Bronchial epithelial cell (primary cell): ENCODE results near the gene NUP50. TPM values are rescaled to one million over a fixed set of nuclear protein-coding genes. Genes with fewer than 3 reads are reported as not detected.

Source experiments
- DNase-seq: peaks from one replicate; pipeline ENCODE4 v3.0.0-alpha.2; 2010; ENCODE audit warnings: low read depth
- FAIRE-seq: peaks from 2 replicates; lab custom pipeline; 2011; peaks lifted over from hg19 to GRCh38; lab: Jason Lieb, UNC
- H3K27me3 ChIP-seq: 2 replicates; pipeline ENCODE4 v1.5.1; 2011; ENCODE audit warnings: low read length; ENCODE audit not compliant: control insufficient read depth, insufficient read depth
- H3K36me3 ChIP-seq: 2 replicates; pipeline ENCODE4 v1.5.1; 2011; ENCODE audit warnings: low read length; ENCODE audit not compliant: control insufficient read depth, insufficient read depth
- H3K4me3 ChIP-seq: 2 replicates; pipeline ENCODE4 v1.5.1; 2011; ENCODE audit warnings: mild to moderate bottlenecking, low read depth, low read length, control low read depth
- total RNA-seq: library from RNA; depleted of rRNA; stranded (reverse); fragments of >200 nt; gene quantifications from 2 replicates; pipeline ENCODE4 v1.2.1, GENCODE V29; 2014
- TF ChIP-seq, protein P1 (sequence below): IDR thresholded peaks from 2 replicates; pipeline ENCODE4 v1.5.1; 2011; ENCODE audit warnings: mild to moderate bottlenecking, moderate library complexity, low read length, control low read depth, inconsistent platforms; ENCODE audit not compliant: insufficient read depth, severe bottlenecking

NUP50 gene
- total RNA-seq, 1 donor from 2014 or later = 74.2 TPM

GRCh38 chr22:45181766-45182165 is 18.0 kb downstream of the NUP50 start:
- Histone ChIP-seq H3K36me3 (peaks cover 18% of the 10 kb centered on the region), H3K4me3 (no peak overlapping the region), H3K27me3 (no peaks in the 10 kb centered on the region)
- DNase-seq = no peak
- FAIRE-seq = no peak
- TF ChIP-seq, protein P1, sequence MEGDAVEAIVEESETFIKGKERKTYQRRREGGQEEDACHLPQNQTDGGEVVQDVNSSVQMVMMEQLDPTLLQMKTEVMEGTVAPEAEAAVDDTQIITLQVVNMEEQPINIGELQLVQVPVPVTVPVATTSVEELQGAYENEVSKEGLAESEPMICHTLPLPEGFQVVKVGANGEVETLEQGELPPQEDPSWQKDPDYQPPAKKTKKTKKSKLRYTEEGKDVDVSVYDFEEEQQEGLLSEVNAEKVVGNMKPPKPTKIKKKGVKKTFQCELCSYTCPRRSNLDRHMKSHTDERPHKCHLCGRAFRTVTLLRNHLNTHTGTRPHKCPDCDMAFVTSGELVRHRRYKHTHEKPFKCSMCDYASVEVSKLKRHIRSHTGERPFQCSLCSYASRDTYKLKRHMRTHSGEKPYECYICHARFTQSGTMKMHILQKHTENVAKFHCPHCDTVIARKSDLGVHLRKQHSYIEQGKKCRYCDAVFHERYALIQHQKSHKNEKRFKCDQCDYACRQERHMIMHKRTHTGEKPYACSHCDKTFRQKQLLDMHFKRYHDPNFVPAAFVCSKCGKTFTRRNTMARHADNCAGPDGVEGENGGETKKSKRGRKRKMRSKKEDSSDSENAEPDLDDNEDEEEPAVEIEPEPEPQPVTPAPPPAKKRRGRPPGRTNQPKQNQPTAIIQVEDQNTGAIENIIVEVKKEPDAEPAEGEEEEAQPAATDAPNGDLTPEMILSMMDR = no peak

DNA sequence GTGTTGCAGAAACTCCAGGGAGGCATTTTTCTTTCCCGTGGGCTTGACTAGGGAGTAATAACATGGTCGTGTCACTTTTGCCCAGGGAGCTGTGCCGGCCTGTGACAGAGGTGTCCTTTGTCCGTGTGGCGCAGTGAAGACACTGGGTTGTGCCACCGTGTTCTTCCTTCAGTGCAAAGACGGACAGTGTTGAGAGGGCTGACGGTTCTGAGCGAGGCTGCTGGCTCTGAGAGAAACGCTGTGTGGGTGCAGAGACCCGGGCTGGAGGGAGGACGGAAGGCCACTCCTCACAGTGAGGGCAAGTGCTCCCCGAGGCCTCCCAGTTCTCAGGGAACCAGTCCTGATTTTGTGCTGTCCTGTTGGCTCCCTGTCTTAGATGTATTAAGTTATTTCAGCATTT is 20.2 kb downstream of the NUP50 start:
- FAIRE-seq (peak; percentile 13), DNase-seq (no peak)
- H3K36me3 ChIP-seq = peaks cover 16% of the 10 kb centered on the region

GRCh38 chr22:45185718-45186514 is 22.2 kb downstream of the NUP50 start:
- DNase-seq (peak; percentile 20), FAIRE-seq (no peak)
- Histone ChIP-seq H3K27me3 (no peaks in the 10 kb centered on the region), H3K36me3 (peaks cover 12% of the 10 kb centered on the region), H3K4me3 (no peak overlapping the region)
- TF ChIP-seq, protein P1 = no peak

More for the DNA sequence above, 20.2 kb downstream of the NUP50 start:
- Histone ChIP-seq H3K27me3 (no peaks in the 10 kb centered on the region), H3K4me3 (no peak overlapping the region)
- TF ChIP-seq, protein P1 = no peak

GRCh38 chr22:45187891-45188290 is 24.2 kb downstream of the NUP50 start:
- TF ChIP-seq, protein P1 = no peak
- DNase-seq (no peak), FAIRE-seq (no peak)
- Histone ChIP-seq H3K36me3 (peaks cover 9% of the 10 kb centered on the region), H3K4me3 (no peak overlapping the region), H3K27me3 (no peaks in the 10 kb centered on the region)

DNA sequence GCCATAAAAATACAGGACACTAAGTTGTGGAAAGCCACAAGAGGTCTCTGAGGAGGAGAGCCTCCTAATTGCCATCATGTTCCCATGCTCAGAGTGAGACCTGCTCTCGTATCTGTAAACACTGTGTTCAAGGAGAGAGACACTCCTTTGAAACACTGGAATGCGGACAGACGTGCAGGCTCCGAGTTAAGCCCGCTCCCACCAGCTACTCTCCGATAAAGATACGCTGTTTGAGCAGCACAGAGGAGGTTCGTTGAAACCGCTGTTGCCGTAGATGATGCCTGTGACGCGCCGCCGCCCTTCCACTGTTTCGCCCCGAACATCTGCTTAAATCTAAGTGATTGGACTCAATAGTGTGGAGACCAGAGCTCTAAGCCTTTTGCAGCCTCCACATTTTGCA is 25.1 kb downstream of the NUP50 start:
- H3K4me3 ChIP-seq = no peak overlapping the region
- DNase-seq = no peak
- H3K36me3 ChIP-seq = peaks cover 10% of the 10 kb centered on the region
- FAIRE-seq = no peak
- H3K27me3 ChIP-seq = no peaks in the 10 kb centered on the region
- TF ChIP-seq, protein P1 = no peak
